Retinal pigment epithelial cell (primary cell): ENCODE data around the gene RFC2.
A peak's percentile ranks its signal among the peaks of the same experiment; 100 is the strongest.
"Not testable (repeated sequence)": the region's sequence is repeated elsewhere in the genome, so short reads cannot be mapped to it uniquely, and the experiment has no call there.

Experiments
- DNase-seq: peaks from one replicate; pipeline ENCODE4 v3.0.0-alpha.2; 2010; ENCODE audit warnings: low read depth
- H3K4me3 ChIP-seq: 2 replicates; pipeline ENCODE4 v1.5.1; 2011; ENCODE audit warnings: mild to moderate bottlenecking, low read length, control low read depth, moderate library complexity
- CTCF ChIP-seq: conservative IDR thresholded peaks from 2 replicates; pipeline ENCODE4 v1.5.1; 2011; ENCODE audit warnings: low read depth, low read length, control low read depth, inconsistent platforms

The RFC2 gene

GRCh38 chr7:74216361-74216761 is 37.8 kb downstream of the RFC2 start:
- no peak for DNase-seq
- TF ChIP-seq CTCF = no peak
- no peak overlapping the region for H3K4me3 ChIP-seq

GRCh38 chr7:74215921-74216320 is 38.3 kb downstream of the RFC2 start:
- DNase-seq = no peak
- no peak for TF ChIP-seq CTCF
- H3K4me3 ChIP-seq = no peak overlapping the region

GRCh38 chr7:74214816-74215630 is 39.2 kb downstream of the RFC2 start:
- no peak for TF ChIP-seq CTCF
- no peak overlapping the region for H3K4me3 ChIP-seq
- DNase-seq = no peak

GRCh38 chr7:74212661-74213060 is 41.5 kb downstream of the RFC2 start:
- no peak for TF ChIP-seq CTCF
- no peak for DNase-seq
- no peak overlapping the region for H3K4me3 ChIP-seq

- DNase-seq, H3K4me3 ChIP-seq: not testable (repeated sequence)
These were observed 46.0 kb downstream of the RFC2 start for GRCh38 chr7:74208241-74208640.

- no peak overlapping the region for H3K4me3 ChIP-seq
- no peak for TF ChIP-seq CTCF
These were observed 46.6 kb downstream of the RFC2 start for GRCh38 chr7:74207586-74207985.

GRCh38 chr7:74206589-74207120 is 47.5 kb downstream of the RFC2 start:
- peak; percentile 94 for TF ChIP-seq CTCF
- DNase-seq = no peak
- H3K4me3 ChIP-seq = no peak overlapping the region

More at GRCh38 chr7:74207586-74207985, 46.6 kb downstream of the RFC2 start:
- no peak for DNase-seq

- DNase-seq, H3K4me3 ChIP-seq: not testable (repeated sequence)
These were observed 48.1 kb downstream of the RFC2 start for GRCh38 chr7:74206052-74206451.
